ENCODE results near the gene FOXR1. TPM values are rescaled to one million over a fixed set of nuclear protein-coding genes. Genes with fewer than 3 reads are reported as not detected.
A peak's percentile ranks its signal among the peaks of the same experiment; 100 is the strongest.
"Not testable (repeated sequence)": the region's sequence is repeated elsewhere in the genome, so short reads cannot be mapped to it uniquely, and the experiment has no call there.

FOXR1 gene
- total and polyA plus RNA-seq, 7 experiments from 2014 or later: not detected

- Histone ChIP-seq H3K4me1 (ENCODE audit: control insufficient read depth in 2 of 2, insufficient read depth in 2 of 2, low read length in 2 of 2) (no peaks in the 10 kb centered on the region), H3K9me3 (ENCODE audit: control insufficient read depth in 2 of 3, low read length in 3 of 3) (no peaks in the 10 kb centered on the region), H3K4me3 (ENCODE audit: low read length) (no peak overlapping the region), H3K36me3 (ENCODE audit: control insufficient read depth in 2 of 3, insufficient read depth in 3 of 3, low read length in 3 of 3) (no peaks in the 10 kb centered on the region), H3K27me3 (ENCODE audit: control insufficient read depth in 2 of 2, insufficient read depth in 2 of 2, low read length in 2 of 2) (no peaks in the 10 kb centered on the region), H3K27ac (ENCODE audit: low read depth, low read length) (no peak overlapping the region)
- H3K9me3 Mint-ChIP-seq: no peaks in the 10 kb centered on the region
- no peaks in the 10 kb centered on the region for H3K36me3 Mint-ChIP-seq
- intact Hi-C loops (cut with micrococcal nuclease): no loop called here
- ATAC-seq (no peak), DNase-seq (no peak)
- POLR2A ChIA-PET: no interaction called here
- peaks cover 0 to 24% (median 0%) of the 10 kb centered on the region in 5 donors for H3K27me3 Mint-ChIP-seq
- no peak overlapping the region for H3K27ac Mint-ChIP-seq
- H3K4me3 Mint-ChIP-seq: no peak overlapping the region
- peaks cover 0 to 11% (median 5%) of the 10 kb centered on the region in 7 donors for H3K4me1 Mint-ChIP-seq
- CTCF ChIA-PET: interaction anchor here (0.7 to 1.8 kb wide), 3 partner anchors 19 to 50 kb away, joined by 3 to 9 read pairs (median 5); no protein-coding TSS in a partner anchor
These were observed 13.0 kb upstream of the FOXR1 start for GRCh38 chr11:118958577-118958976.

- Mint-ChIP-seq H3K4me3 (no peak overlapping the region), H3K36me3 (no peaks in the 10 kb centered on the region), H3K27ac (no peak overlapping the region), H3K27me3 (peaks cover 0 to 6% (median 0%) of the 10 kb centered on the region in 5 donors), H3K4me1 (peaks cover 0 to 9% (median 5%) of the 10 kb centered on the region in 7 donors), H3K9me3 (no peaks in the 10 kb centered on the region)
- no peaks in the 10 kb centered on the region for H3K9me3 ChIP-seq (ENCODE audit: control insufficient read depth in 2 of 3, low read length in 3 of 3)
- no peak overlapping the region for H3K27ac ChIP-seq (ENCODE audit: low read depth, low read length)
- POLR2A ChIA-PET: no interaction called here
- CTCF ChIA-PET: interaction anchor here (0.7 to 1.0 kb wide), 2 partner anchors 13 to 272 kb away, joined by 3 to 4 read pairs; no protein-coding TSS in a partner anchor
- DNase-seq: no peak
- intact Hi-C loops (cut with micrococcal nuclease): no loop called here
- no peak overlapping the region for H3K4me3 ChIP-seq (ENCODE audit: low read length)
- H3K4me1 ChIP-seq (ENCODE audit: control insufficient read depth in 2 of 2, insufficient read depth in 2 of 2, low read length in 2 of 2): no peaks in the 10 kb centered on the region
- no peaks in the 10 kb centered on the region for H3K27me3 ChIP-seq (ENCODE audit: control insufficient read depth in 2 of 2, insufficient read depth in 2 of 2, low read length in 2 of 2)
- no peak for ATAC-seq
- H3K36me3 ChIP-seq (ENCODE audit: control insufficient read depth in 2 of 3, insufficient read depth in 3 of 3, low read length in 3 of 3): no peaks in the 10 kb centered on the region
These were observed 10.4 kb upstream of the FOXR1 start for GRCh38 chr11:118961189-118961588.

- Histone ChIP-seq H3K36me3 (ENCODE audit: control insufficient read depth in 2 of 3, insufficient read depth in 3 of 3, low read length in 3 of 3) (no peaks in the 10 kb centered on the region), H3K27ac (ENCODE audit: low read depth, low read length) (no peak overlapping the region), H3K4me1 (ENCODE audit: control insufficient read depth in 2 of 2, insufficient read depth in 2 of 2, low read length in 2 of 2) (no peaks in the 10 kb centered on the region), H3K4me3 (ENCODE audit: low read length) (no peak overlapping the region), H3K9me3 (ENCODE audit: control insufficient read depth in 2 of 3, low read length in 3 of 3) (no peaks in the 10 kb centered on the region), H3K27me3 (ENCODE audit: control insufficient read depth in 2 of 2, insufficient read depth in 2 of 2, low read length in 2 of 2) (no peaks in the 10 kb centered on the region)
- no peaks in the 10 kb centered on the region for H3K36me3 Mint-ChIP-seq
- no peak overlapping the region for H3K4me3 Mint-ChIP-seq
- H3K9me3 Mint-ChIP-seq: no peaks in the 10 kb centered on the region
- intact Hi-C loops (cut with micrococcal nuclease): no loop called here
- peaks cover 0 to 5% (median 1%) of the 10 kb centered on the region in 7 donors for H3K4me1 Mint-ChIP-seq
- ChIA-PET CTCF (interaction anchor here (0.7 to 1.0 kb wide), 2 partner anchors 14 to 272 kb away, joined by 3 to 4 read pairs; no protein-coding TSS in a partner anchor), POLR2A (no interaction called here)
- DNase-seq (no peak), ATAC-seq (no peak)
- H3K27ac Mint-ChIP-seq: no peak overlapping the region
- peaks cover 0 to 6% (median 0%) of the 10 kb centered on the region in 5 donors for H3K27me3 Mint-ChIP-seq
These were observed 10.0 kb upstream of the FOXR1 start for GRCh38 chr11:118961591-118961990.

- intact Hi-C loops (cut with micrococcal nuclease); H3K27me3 ChIP-seq (ENCODE audit: control insufficient read depth in 2 of 2, insufficient read depth in 2 of 2, low read length in 2 of 2); ATAC-seq; H3K9me3 Mint-ChIP-seq; H3K4me1 Mint-ChIP-seq; H3K4me3 ChIP-seq (ENCODE audit: low read length); H3K4me1 ChIP-seq (ENCODE audit: control insufficient read depth in 2 of 2, insufficient read depth in 2 of 2, low read length in 2 of 2); H3K36me3 Mint-ChIP-seq; H3K27ac ChIP-seq (ENCODE audit: low read depth, low read length); DNase-seq; H3K4me3 Mint-ChIP-seq; H3K27ac Mint-ChIP-seq; H3K36me3 ChIP-seq (ENCODE audit: control insufficient read depth in 2 of 3, insufficient read depth in 3 of 3, low read length in 3 of 3); H3K9me3 ChIP-seq (ENCODE audit: control insufficient read depth in 2 of 3, low read length in 3 of 3): not testable (repeated sequence)
- ChIA-PET POLR2A (interaction anchor here (0.5 kb wide), 1 partner anchor 26 kb away, joined by 3 read pairs; no protein-coding TSS in a partner anchor), CTCF (interaction anchor here (0.6 kb wide), 1 partner anchor 227 kb away, joined by 3 read pairs; no protein-coding TSS in a partner anchor)
- H3K27me3 Mint-ChIP-seq: peaks cover 0 to 22% (median 11%) of the 10 kb centered on the region in 5 donors
These were observed 2.1 kb upstream of the FOXR1 start for GRCh38 chr11:118969508-118969907.

GRCh38 chr11:118973985-118974384, 2.4 kb downstream of the FOXR1 start:
- H3K27me3 Mint-ChIP-seq: peaks cover 0 to 29% (median 16%) of the 10 kb centered on the region in 5 donors
- Histone ChIP-seq H3K27me3 (ENCODE audit: control insufficient read depth in 2 of 2, insufficient read depth in 2 of 2, low read length in 2 of 2) (no peaks in the 10 kb centered on the region), H3K36me3 (ENCODE audit: control insufficient read depth in 2 of 3, insufficient read depth in 3 of 3, low read length in 3 of 3) (no peaks in the 10 kb centered on the region), H3K9me3 (ENCODE audit: control insufficient read depth in 2 of 3, low read length in 3 of 3) (no peaks in the 10 kb centered on the region), H3K27ac (ENCODE audit: low read depth, low read length) (no peak overlapping the region), H3K4me3 (ENCODE audit: low read length) (no peak overlapping the region), H3K4me1 (ENCODE audit: control insufficient read depth in 2 of 2, insufficient read depth in 2 of 2, low read length in 2 of 2) (no peaks in the 10 kb centered on the region)
- peaks cover 0 to 3% (median 0%) of the 10 kb centered on the region in 11 donors for H3K9me3 Mint-ChIP-seq
- intact Hi-C loops (cut with micrococcal nuclease): no loop called here
- no peaks in the 10 kb centered on the region for H3K36me3 Mint-ChIP-seq
- H3K4me1 Mint-ChIP-seq: no peaks in the 10 kb centered on the region
- ChIA-PET POLR2A (no interaction called here), CTCF (no interaction called here)
- ATAC-seq (no peak), DNase-seq (no peak)
- H3K4me3 Mint-ChIP-seq: no peak overlapping the region
- H3K27ac Mint-ChIP-seq: peak overlapping the region in 1 of 9 donors; percentile 65

GRCh38 chr11:118975771-118976709, 4.5 kb downstream of the FOXR1 start:
- no peaks in the 10 kb centered on the region for H3K27me3 ChIP-seq (ENCODE audit: control insufficient read depth in 2 of 2, insufficient read depth in 2 of 2, low read length in 2 of 2)
- H3K36me3 ChIP-seq (ENCODE audit: control insufficient read depth in 2 of 3, insufficient read depth in 3 of 3, low read length in 3 of 3): no peaks in the 10 kb centered on the region
- Mint-ChIP-seq H3K27me3 (peaks cover 0 to 17% (median 12%) of the 10 kb centered on the region in 5 donors), H3K4me3 (no peak overlapping the region), H3K27ac (peak overlapping the region in 1 of 9 donors; percentile 31), H3K4me1 (no peaks in the 10 kb centered on the region), H3K9me3 (peaks cover 0 to 3% (median 0%) of the 10 kb centered on the region in 11 donors), H3K36me3 (no peaks in the 10 kb centered on the region)
- no peak overlapping the region for H3K4me3 ChIP-seq (ENCODE audit: low read length)
- intact Hi-C loops (cut with micrococcal nuclease): no loop called here
- H3K27ac ChIP-seq (ENCODE audit: low read depth, low read length): no peak overlapping the region
- POLR2A ChIA-PET: no interaction called here
- no peak for DNase-seq
- no peaks in the 10 kb centered on the region for H3K4me1 ChIP-seq (ENCODE audit: control insufficient read depth in 2 of 2, insufficient read depth in 2 of 2, low read length in 2 of 2)
- ATAC-seq: no peak
- H3K9me3 ChIP-seq (ENCODE audit: control insufficient read depth in 2 of 3, low read length in 3 of 3): no peaks in the 10 kb centered on the region
- CTCF ChIA-PET: no interaction called here

Data from naive thymus-derived CD4-positive, alpha-beta T cell (primary cell).